ENCODE measurements around the gene BCL2L11.

The BCL2L11 gene

GRCh38 chr2:111126581-111126980 is 5.9 kb downstream of the BCL2L11 start:
- no peak overlapping the region for H3K4me3 ChIP-seq (ENCODE audit: low read depth, low read length)
- TF ChIP-seq CTCF (IDR thresholded peaks at IDR 0.05; ENCODE audit: insufficient read depth, low read length, missing control alignments), result no peak
- CTCF ChIA-PET, result no interaction called here
- POLR2A ChIA-PET, result no interaction called here
- DNase-seq (ENCODE audit: low read depth, low spot score), result no peak

- ChIA-PET POLR2A (no interaction called here), CTCF (no interaction called here)
- TF ChIP-seq CTCF (IDR thresholded peaks at IDR 0.05; ENCODE audit: insufficient read depth, low read length, missing control alignments), result no peak
- H3K4me3 ChIP-seq (ENCODE audit: low read depth, low read length), result no peak overlapping the region
- no peak for DNase-seq (ENCODE audit: low read depth, low spot score)
These were observed 6.6 kb downstream of the BCL2L11 start for GRCh38 chr2:111127351-111127750.

GRCh38 chr2:111128096-111128495 is 7.4 kb downstream of the BCL2L11 start:
- no peak for TF ChIP-seq CTCF (IDR thresholded peaks at IDR 0.05; ENCODE audit: insufficient read depth, low read length, missing control alignments)
- no peak overlapping the region for H3K4me3 ChIP-seq (ENCODE audit: low read depth, low read length)
- POLR2A ChIA-PET, result no interaction called here
- DNase-seq (ENCODE audit: low read depth, low spot score), result no peak
- CTCF ChIA-PET, result no interaction called here

- CTCF ChIA-PET, result interaction anchor here (1.4 kb wide), 1 partner anchor 30 kb away, joined by 3 read pairs; no protein-coding TSS in a partner anchor
- TF ChIP-seq CTCF (IDR thresholded peaks at IDR 0.05; ENCODE audit: insufficient read depth, low read length, missing control alignments), result no peak
- POLR2A ChIA-PET, result no interaction called here
- no peak overlapping the region for H3K4me3 ChIP-seq (ENCODE audit: low read depth, low read length)
- no peak for DNase-seq (ENCODE audit: low read depth, low spot score)
These were observed 12.9 kb downstream of the BCL2L11 start for GRCh38 chr2:111133603-111134002.

GRCh38 chr2:111134055-111134454 is 13.3 kb downstream of the BCL2L11 start:
- DNase-seq (ENCODE audit: low read depth, low spot score), result no peak
- POLR2A ChIA-PET, result no interaction called here
- CTCF ChIA-PET, result interaction anchor here (1.4 kb wide), 1 partner anchor 29 kb away, joined by 3 read pairs; no protein-coding TSS in a partner anchor
- TF ChIP-seq CTCF (IDR thresholded peaks at IDR 0.05; ENCODE audit: insufficient read depth, low read length, missing control alignments), result no peak
- no peak overlapping the region for H3K4me3 ChIP-seq (ENCODE audit: low read depth, low read length)

- POLR2A ChIA-PET, result no interaction called here
These were observed 14.7 kb downstream of the BCL2L11 start for GRCh38 chr2:111135237-111135909.

More at GRCh38 chr2:111135237-111135909, 14.7 kb downstream of the BCL2L11 start:
- DNase-seq (ENCODE audit: low read depth, low spot score), result no peak
- no peak overlapping the region for H3K4me3 ChIP-seq (ENCODE audit: low read depth, low read length)
- TF ChIP-seq CTCF (IDR thresholded peaks at IDR 0.05; ENCODE audit: insufficient read depth, low read length, missing control alignments), result no peak
- CTCF ChIA-PET, result no interaction called here

All from AG04449 (cell line).